Measurements from ENCODE around the gene PRKCE. TPM values are rescaled to one million over a fixed set of nuclear protein-coding genes. Genes with fewer than 3 reads are reported as not detected.
"Not testable (repeated sequence)": the region's sequence is repeated elsewhere in the genome, so short reads cannot be mapped to it uniquely, and the experiment has no call there.

The PRKCE gene
- total RNA-seq, 1 donor from 2014 or later = 19.4 TPM

GRCh38 chr2:45692566-45692965 lies 41.1 kb downstream of the PRKCE start:
- intact Hi-C loops (cut with micrococcal nuclease) = no loop called here

- intact Hi-C loops (cut with micrococcal nuclease) = not testable (repeated sequence)
Measured at GRCh38 chr2:45695480-45696007, 44.1 kb downstream of the PRKCE start.

GRCh38 chr2:45696708-45697107 lies 45.2 kb downstream of the PRKCE start:
- intact Hi-C loops (cut with micrococcal nuclease) = no loop called here

GRCh38 chr2:45697190-45697589 lies 45.7 kb downstream of the PRKCE start:
- intact Hi-C loops (cut with micrococcal nuclease) = no loop called here

GRCh38 chr2:45698554-45698953 lies 47.1 kb downstream of the PRKCE start:
- intact Hi-C loops (cut with micrococcal nuclease) = no loop called here

- intact Hi-C loops (cut with micrococcal nuclease) = no loop called here
Measured at GRCh38 chr2:45699032-45699658, 47.7 kb downstream of the PRKCE start.

- intact Hi-C loops (cut with micrococcal nuclease) = no loop called here
Measured at GRCh38 chr2:45700407-45701013, 49.0 kb downstream of the PRKCE start.

GRCh38 chr2:45705233-45705632 lies 53.8 kb downstream of the PRKCE start:
- intact Hi-C loops (cut with micrococcal nuclease) = no loop called here

GRCh38 chr2:45706033-45706432 lies 54.6 kb downstream of the PRKCE start:
- intact Hi-C loops (cut with micrococcal nuclease) = no loop called here

GRCh38 chr2:45707006-45707405 lies 55.5 kb downstream of the PRKCE start:
- intact Hi-C loops (cut with micrococcal nuclease) = no loop called here

- intact Hi-C loops (cut with micrococcal nuclease) = no loop called here
Measured at GRCh38 chr2:45707661-45708060, 56.2 kb downstream of the PRKCE start.

GRCh38 chr2:45708501-45708900 lies 57.0 kb downstream of the PRKCE start:
- intact Hi-C loops (cut with micrococcal nuclease) = no loop called here

GRCh38 chr2:45709137-45709536 lies 57.7 kb downstream of the PRKCE start:
- intact Hi-C loops (cut with micrococcal nuclease) = no loop called here

GRCh38 chr2:45710468-45710867 lies 59.0 kb downstream of the PRKCE start:
- intact Hi-C loops (cut with micrococcal nuclease) = no loop called here

- intact Hi-C loops (cut with micrococcal nuclease) = no loop called here
Measured at GRCh38 chr2:45711224-45711623, 59.7 kb downstream of the PRKCE start.

- intact Hi-C loops (cut with micrococcal nuclease) = no loop called here
Measured at GRCh38 chr2:45712570-45712969, 61.1 kb downstream of the PRKCE start.

GRCh38 chr2:45713136-45713535 lies 61.7 kb downstream of the PRKCE start:
- intact Hi-C loops (cut with micrococcal nuclease) = no loop called here

- intact Hi-C loops (cut with micrococcal nuclease) = no loop called here
Measured at GRCh38 chr2:45713591-45713990, 62.1 kb downstream of the PRKCE start.

- intact Hi-C loops (cut with micrococcal nuclease) = no loop called here
Measured at GRCh38 chr2:45714679-45715078, 63.2 kb downstream of the PRKCE start.

- intact Hi-C loops (cut with micrococcal nuclease) = no loop called here
Measured at GRCh38 chr2:45715601-45716379, 64.3 kb downstream of the PRKCE start.

GRCh38 chr2:45716432-45716831 lies 65.0 kb downstream of the PRKCE start:
- intact Hi-C loops (cut with micrococcal nuclease) = not testable (repeated sequence)

GRCh38 chr2:45716915-45717314 lies 65.4 kb downstream of the PRKCE start:
- intact Hi-C loops (cut with micrococcal nuclease) = no loop called here

Measured in T-helper 2 cell treated with Interferon-gamma antibody and Interleukin-4, amounts not matched to agents 100 ng/mL and 5 ng/mL, for 36 hours (primary cell).